Inflammatory macrophage treated with lipopolysaccharide for 1 hour (primary cell): Measurements from ENCODE around the gene VSTM4.

Experiments
- DNase-seq, 2 donors: peaks; one replicate each; pipeline ENCODE4 v3.0.0-alpha.2; 2020 to 2022

Gene VSTM4

DNA sequence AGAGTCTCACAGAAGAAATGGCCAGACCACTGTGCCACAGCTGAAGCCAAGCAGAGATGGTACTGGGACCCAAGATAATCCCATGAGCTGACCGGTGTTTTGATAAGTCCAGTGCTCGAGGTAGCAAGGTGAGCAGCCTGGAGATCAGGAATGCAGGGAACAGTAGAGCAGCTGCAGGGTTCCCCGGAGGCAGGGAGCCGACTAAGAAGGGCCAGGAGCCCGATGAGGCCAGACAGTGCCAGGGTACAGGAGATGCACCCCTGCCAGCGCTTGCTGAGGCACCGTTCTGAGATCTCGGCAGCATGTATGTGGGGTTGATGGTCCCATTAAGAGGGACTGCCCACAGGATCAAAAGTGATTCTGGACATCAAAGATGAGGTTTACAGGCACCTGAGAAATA lies 47.1 kb downstream of the VSTM4 start:
- no peak for DNase-seq

DNA sequence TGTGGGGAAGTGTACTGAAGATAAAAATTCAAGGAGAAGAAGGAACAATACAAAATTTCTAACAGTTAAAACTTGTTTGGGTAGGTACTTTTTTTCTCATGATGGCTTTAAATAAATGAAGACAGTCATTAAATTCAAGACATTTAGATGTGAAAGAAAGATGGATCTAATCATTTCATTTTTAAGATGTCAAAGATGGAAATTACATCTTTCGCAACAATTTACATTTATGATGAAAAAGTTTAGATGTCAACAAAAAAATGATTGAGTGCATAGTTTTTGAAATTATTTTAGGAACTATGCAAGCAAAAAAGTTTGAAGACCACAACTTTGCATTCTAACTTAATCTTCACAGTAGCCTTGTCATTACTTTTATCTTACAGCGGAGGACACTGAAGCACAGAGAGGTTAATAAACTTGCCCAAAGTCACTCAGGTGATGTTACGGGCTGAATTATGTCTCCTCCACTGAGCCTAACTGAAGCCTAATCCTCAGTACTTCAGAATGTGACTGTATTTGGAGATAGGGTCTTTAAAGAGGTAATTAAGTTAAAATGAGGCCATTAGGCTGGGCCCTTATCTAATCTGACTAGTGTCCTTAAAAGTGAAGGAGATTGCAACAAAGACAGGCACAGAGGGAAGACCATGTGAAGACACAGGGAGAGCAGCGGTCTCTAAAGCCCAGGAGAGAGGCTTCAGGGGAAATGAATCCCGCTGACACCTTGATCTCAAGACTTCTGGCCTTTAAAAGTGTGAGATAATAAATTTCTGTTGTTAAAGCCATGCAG lies 48.2 kb downstream of the VSTM4 start:
- no peak for DNase-seq

DNA sequence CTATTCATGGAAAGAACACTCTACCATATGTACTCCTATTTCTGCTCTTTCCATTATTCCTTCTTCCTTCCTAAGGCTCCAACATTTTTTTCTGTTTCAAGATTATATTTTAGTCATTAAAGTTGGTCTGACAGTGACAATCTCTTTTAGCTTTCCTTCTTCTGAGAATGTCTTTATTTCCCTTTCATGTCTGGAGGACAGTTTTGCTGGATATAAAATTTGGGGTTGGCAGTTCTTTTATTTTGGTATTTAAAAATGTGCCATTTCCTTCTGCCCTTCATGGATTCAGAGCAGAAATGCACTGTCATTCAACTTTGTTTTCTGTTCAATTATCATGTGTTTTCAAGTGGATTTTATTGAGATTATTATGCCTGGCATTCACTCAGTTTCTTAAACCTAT lies 53.1 kb downstream of the VSTM4 start:
- DNase-seq = no peak

DNA sequence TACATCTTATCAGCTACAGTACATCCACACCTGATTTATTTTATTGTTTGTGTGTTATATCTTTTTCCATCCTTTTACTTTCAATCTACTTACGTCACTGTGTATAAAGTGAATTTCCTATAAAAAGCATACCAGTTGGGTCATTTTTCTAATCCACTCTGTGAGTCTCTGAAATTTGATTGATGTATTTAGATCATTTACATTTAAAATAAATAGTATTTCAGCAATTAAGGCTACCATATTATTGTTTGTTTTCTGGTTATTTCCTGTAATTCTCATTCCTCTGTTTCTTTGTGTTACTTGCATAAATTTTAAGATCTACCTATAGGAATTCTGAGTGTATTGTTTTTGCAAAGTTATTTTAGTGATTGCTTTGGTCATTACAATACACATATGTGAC lies 53.7 kb downstream of the VSTM4 start:
- DNase-seq = no peak

DNA sequence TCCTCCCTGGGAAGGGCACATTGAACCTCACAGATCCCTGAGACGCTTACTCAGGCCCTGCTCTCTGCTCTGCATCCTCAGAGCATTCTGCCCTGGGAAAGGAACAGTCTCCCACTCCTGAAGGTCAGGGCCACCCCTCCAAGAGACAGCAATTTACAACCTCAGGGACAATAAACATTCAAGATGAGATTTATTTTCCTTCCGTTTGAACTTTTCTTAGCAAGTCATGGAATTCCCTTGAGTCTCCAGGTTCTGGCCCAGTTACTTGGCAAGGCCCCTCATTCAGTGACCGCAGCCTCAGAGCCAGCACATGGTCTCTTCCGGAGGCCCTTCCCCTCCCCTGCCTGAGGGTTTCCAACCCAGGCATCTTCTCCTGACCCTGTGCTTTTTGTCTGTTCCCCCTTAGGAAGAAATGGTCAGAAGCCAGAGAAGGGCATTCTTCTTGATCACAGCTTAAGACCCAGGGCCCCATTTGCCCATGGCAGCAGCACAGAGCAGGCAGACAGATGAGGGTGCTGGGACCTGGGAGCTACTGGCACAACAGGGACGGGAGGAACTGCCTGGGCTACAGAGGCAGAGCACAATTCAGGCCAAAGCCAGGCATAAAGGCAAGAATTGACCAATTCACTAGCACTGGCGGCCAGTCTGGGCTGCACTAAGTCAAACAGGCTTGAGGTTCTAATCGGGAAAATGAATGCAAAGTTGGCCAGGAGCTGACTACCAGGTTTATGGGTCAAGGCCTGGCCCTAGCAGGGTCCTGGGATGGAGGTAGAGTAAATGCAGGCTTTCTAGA lies 56.7 kb downstream of the VSTM4 start:
- no peak for DNase-seq

DNA sequence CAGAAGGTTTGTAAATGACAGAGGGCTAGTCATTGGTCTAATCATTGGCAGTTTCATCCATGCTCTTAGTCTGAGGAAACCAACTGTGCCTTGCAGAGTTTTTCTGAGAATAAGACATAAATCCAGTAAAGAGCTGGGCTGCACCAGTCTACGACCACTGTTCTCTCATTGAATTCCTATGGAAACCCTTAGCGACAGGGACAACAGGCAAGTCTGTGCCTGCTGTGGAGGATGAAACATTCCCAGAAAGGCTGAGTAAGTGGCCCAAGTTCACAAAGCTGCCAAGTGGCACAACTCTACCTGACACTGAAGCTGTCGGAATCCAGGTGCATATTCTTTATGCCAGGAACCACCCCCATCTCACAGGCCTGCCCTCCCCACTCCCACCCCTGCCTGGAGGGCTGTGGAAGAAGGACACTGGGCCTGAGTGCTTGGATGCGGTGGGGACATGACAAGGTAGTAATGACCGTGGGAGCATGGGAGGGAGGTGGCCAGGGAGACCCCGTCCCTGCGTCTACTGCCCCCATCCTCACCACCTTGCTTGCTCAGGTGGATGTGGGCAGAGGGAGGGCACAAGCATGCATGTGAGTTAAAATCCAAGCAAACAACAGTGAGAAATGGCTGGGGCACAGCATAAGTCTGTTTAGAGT lies 58.0 kb downstream of the VSTM4 start:
- DNase-seq = no peak

DNA sequence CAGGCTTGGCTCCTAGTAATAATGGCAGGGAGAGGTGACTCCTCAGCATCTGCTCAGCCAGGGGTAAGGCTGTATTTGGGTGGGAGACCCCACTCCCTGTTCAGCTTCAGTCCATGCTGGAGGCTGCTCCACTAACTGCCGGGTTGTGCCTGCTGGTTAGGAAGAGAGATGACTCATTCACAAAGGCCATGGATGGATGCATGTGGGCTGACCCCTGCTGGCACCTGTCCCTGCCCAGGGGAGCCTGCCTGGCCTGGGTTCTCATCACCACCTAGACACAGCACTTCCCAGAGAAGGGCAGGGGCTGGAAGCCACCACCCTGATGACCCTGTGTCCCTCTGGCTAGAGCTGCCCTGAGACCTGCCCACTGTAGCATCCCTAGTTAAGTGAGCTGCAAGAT lies 59.0 kb downstream of the VSTM4 start:
- no peak for DNase-seq

DNA sequence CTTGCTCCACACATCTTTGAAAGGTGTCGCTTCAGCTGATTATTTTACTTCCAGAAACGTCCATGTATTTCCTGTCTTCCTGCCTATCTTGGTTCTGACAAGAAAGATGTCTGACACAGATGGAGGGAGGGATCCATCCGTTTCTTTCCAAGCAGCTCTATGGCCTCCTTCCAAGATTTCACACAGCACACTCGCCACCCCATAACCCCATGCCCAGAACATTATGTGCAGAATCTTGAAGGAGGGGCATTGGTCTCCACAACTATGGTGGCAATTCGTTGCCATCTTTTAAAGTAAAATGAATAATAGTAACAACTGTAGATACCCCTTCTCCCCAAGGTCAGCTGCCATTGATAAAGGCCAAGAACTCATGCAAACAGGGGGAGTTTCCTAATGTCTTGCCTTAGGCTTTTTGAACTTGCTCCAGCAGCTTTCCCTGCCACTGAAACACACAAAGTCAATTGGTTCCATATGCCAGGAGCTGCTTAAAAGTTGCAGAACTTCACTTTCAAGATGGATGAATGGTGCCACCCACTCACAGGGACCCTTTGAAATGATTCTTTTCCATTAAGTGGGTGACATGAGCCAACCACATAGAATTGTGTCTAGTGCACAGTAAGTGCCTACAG lies 60.0 kb downstream of the VSTM4 start:
- no peak for DNase-seq

DNA sequence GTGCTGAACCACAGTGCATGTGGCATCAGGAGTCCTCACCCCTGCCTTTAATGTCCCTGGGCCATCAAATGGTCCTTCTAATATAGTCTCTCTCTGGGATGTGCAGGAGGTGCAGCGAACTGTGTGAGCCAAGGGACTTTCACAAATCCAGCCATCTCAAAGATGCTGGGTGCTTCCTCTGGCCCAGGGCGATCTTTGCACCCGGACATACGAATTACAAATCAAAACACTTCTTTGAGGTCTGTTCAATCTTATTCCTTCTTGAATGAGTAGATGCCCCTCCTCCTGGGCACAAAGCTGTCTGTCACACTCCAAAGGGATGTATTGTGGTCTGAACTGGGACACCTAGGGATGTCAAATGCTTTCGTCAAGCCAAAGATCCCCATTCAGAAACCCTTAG lies 60.6 kb downstream of the VSTM4 start:
- no peak for DNase-seq

DNA sequence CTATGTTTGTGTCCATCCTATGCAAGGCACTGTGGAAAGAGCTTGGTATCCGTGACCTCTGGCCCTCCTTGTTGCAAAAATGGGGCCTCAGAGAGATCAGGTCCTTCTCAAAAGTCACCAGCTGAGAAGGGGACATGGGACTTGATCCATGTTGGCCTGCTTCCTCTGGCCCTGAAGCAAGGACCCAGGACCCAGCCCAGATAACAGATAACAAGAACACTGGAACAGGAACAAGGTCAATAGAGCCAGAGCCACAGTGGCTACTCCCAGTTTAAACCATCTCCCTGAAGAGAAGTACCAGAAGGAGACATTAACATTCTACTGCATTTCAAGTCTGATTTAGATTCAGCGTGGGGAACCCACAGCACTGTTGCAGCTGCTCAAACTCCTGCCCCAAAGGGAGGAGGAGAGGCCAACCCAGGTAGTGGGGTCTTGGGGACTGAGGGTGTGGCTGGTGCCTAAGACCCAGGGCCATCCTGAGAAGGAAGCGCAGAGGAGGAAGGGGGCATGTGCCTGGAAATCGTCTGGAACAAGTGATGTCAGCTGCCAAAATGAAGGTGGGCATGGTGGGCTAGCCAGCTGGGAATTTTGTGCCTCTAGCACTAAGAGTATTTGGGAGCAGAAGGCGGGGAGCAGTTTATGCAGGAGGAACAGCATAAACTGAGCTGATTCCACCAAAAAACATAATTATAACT lies 61.2 kb downstream of the VSTM4 start:
- DNase-seq = no peak

DNA sequence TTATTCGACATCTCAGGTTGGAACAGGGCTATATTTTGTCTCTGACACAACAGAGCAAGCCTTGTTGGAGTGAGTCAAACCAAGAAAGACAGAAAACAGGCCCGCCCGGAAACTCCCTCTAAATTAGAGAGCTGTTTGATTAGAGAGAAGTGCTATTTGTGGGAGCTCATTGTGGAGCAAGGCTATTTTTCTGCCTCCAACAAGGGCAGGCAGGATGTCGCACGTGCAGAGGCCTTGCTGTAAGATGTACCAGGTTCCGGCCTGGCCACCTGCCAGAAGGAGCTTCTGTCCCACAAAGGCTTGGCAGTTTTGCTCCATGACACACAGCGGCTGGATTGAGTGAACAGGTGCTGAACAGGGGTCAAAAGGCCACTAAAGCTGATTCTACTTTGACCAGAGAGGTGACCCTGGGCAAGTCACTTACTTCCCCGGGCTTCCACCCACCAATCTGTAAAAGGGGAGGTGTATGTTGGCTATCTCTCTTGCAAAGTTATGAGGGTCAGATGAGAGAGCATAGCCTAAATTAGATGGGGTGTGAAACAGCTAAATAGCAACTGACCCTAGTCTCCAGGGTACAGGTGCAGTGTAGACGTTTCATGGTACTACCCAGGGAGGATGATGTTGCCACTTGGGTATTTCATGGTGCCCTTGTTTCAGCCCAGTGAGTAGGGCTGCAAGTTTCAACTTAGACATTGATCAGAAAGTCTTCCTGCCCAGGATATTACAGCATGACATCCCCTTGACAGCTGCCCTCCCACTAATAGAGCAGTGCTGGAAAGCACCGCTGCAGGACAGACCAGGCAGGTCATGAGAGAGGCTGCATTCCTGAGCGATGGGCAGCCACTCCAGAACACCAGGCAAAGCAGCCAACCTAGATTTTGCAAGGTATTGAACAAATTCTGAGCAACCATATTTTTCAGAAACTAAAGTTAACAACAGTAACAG lies 62.0 kb downstream of the VSTM4 start:
- DNase-seq = no peak

DNA sequence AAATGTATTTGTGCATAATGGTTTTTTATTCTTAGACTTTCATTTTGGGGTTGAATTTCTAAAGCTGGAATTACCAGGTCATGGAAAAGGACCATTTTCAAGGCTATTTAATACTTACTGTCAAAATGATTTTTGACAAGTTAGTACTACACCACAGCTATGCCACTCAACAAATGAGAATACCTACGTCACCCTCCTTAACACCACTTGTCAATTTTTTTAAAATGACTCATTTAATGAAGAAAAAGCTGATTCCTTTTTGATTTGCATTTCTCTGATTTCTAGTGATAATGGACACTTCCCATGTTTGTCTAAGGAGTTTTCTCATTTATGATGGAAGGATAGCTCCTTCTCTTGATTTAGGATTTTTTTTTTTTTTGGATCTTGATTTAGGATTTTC lies 63.3 kb downstream of the VSTM4 start:
- no peak for DNase-seq

DNA sequence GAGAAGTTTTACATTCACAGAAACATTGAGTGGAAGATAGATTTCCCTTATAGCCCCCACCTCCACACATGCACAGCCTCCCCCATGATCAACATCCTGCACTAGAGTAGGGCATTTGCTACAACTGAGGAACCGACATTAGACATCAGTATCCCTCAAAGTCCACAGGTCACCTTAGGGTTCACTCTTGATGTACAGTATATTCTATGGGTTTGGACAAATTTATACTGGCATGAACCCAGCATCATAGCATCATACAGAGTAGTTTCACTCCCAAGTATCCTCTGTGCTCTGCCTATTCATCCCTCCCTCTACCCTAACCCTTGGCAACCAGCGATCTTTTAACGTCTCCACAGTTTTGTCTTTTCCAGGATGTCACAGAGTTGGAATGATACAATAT lies 64.4 kb downstream of the VSTM4 start:
- DNase-seq = no peak

DNA sequence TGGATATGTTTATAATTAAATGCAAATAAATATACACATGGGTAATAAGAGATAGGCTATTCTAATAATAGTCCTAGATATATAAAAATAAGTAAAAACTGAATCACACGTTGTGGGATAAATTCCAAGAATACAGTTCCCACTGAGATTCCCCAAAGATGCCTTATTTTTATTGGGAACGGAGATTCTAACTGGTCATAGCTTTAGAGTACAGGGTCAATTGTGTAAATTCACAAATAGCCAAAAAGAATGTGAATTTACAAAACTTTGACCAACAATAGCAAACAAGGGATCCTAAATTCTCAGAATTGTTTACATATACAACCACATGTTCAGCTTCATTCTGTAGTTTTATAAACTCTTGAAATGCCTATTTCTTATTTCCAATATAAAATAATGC lies 65.0 kb downstream of the VSTM4 start:
- DNase-seq = no peak

DNA sequence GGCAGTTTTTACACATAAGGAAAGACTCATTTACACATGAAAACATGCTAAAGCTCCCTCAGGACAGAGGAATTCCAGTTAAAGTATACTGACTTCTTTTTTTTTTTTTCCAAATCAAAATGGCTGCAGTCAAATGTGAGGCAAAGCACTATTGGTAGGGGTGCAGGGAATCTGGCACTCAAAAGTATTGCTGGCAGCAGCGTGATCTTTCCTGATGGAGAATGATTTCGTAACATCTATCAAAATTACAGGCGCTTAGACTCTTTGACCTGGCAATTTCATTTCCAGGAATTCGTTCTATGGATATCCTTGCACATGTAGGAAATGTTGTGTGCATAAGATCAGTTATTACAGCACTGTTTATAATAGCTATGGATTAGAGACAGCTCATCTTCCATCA lies 65.7 kb downstream of the VSTM4 start:
- no peak for DNase-seq

DNA sequence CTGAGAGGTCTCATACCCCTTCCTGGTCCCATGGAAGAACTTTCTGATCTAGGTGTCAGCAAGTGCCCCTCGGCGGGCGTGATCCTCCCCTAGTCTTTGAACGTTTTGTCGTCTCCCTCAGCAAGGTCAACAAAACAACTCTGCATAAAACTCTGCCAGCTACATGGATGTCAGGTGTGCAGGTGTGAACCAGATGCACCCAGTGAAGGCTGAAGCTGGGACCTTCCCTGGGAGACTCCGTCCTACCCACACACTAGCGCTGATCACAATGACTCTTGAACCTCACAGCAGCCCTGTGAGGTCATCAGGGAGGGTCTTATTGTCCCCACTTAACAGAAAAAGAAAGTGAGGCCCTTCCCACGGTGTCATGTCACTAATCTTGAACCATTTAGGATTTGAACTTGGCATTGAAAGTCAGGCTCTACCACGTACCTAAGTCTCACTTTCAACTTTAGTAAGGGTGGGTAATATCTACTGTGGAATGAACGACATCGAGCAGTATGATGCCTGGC lies 68.1 kb downstream of the VSTM4 start:
- DNase-seq = no peak

DNA sequence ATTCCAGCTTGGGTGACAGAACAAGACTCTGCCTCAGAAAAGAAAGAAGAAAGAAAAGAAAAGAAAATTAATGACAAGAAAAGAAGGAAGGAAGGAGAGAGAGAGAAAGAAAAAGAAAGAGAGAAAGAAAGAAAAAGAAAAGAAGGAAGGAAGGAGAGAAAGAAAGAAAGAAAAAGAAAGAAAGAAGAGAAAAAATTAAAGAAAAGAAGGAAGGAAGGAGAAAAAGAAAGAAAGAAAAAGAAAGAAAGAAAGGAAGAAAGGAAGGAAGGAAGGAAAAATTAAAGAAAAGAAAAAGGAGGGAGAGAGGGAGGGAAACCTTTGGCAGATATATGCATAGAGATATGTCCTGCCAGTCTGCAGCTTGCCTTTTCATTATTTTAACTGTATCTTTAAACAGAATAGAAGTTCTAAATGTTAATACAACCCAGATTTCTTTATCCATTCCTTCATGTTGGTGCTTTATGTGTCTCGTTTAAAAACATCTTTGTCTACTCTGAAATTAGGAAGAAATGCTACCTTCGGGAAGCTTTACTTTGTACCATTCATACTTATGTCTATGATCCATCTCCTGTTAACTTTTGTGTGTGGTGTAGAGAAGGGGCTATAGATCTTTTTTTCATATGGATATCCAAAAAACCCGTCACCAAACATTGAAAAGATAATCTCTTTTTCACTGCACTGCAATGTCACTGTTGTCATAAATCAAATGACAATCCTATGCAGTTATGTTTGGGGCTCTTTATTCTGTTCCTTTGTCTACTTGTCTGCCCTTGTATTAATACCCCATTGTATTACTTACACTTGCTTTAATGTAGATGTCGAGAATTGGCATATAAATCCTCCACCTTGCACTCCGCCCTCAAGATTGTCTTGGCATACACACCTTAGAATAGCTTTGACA lies 70.8 kb downstream of the VSTM4 start:
- no peak for DNase-seq

DNA sequence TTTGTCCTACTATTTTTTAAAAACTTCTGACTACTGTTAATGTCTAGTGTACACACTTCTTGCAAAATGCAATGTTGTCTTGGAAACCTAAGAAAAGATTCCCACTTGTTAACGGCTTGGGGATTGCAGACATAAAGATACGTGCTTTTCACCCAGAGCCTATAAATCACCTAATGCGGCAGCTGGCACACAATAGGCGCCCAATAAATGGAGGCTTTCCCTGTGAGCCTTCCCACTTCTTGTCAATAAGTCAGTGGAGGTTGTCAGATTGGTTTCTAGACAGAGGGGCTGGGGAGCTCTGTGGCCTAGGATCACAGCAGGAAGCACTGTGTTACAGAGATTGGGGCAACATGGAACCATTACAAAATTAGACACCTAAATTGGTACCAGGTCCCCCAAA lies 74.7 kb downstream of the VSTM4 start:
- no peak for DNase-seq

DNA sequence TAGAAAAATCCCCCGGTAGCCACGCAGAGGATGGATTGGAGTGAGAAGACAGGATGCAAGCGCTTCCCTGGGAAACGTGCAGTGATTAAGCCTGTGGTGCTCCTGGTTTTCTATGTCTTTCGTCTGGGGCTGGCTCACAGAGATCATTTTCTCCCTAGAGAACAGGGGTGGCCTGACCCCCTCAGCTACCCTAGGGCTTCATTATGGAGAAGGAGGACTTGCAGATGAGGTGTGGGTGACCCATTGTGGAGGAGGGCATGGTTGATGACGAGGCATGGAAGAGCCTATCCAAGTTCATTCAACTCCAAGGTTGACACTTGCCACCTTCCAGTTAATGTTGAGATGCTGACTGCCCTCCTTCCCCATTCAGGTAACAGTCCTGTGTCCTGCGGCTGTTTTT lies 75.9 kb downstream of the VSTM4 start:
- DNase-seq = no peak

DNA sequence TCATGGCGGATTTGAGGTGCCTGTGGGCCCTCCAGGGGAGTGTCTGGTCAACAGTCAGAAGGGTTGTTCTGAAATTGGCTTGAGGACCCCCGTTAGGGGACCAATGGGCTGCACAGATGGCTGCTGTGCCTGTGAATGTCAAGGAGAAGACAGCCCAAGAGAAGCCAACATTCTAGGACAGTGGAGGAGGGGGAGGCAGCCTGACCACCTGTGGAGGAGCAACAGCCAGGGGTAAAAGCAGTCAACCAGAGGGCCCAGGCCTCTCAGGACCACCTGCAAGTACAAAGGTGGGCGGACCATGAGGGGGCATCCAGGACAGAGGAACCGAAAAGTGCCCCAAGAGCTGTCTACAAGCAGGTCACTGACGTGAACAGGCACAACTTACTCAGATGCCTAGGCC lies 76.6 kb downstream of the VSTM4 start:
- no peak for DNase-seq
